Smooth muscle cell (in vitro differentiated cells): ENCODE results near the gene YIF1A. TPM values are rescaled to one million over a fixed set of nuclear protein-coding genes. Genes with fewer than 3 reads are reported as not detected.

Experiments
- DNase-seq: peaks from one replicate; lab custom pipeline; 2025; ENCODE audit not compliant: unreplicated experiment; lab: John Stamatoyannopoulos, UW
- H2AFZ ChIP-seq: fragments of 200-600 bp; sonication (generic); 2 replicates; pipeline ENCODE4 v1.6.0; 2016; ENCODE audit warnings: antibody characterized with exemption, low read depth, mild to moderate bottlenecking
- H3F3A ChIP-seq: fragments of 200-600 bp; sonication (generic); 2 replicates; pipeline ENCODE4 v1.6.0; 2017; ENCODE audit warnings: antibody characterized with exemption, low read depth
- H3K27ac ChIP-seq: fragments of 200-600 bp; sonication (generic); 2 replicates; pipeline ENCODE4 v1.5.1; 2016; ENCODE audit warnings: low read depth, mild to moderate bottlenecking
- H3K27me3 ChIP-seq: fragments of 200-600 bp; sonication (generic); 2 replicates; pipeline ENCODE4 v1.6.1; 2016; ENCODE audit warnings: low read depth, mild to moderate bottlenecking
- H3K36me3 ChIP-seq: fragments of 200-600 bp; sonication (generic); 2 replicates; pipeline ENCODE4 v1.5.1; 2016; ENCODE audit warnings: low read depth
- H3K4me1 ChIP-seq: fragments of 200-600 bp; sonication (generic); 2 replicates; pipeline ENCODE4 v1.5.1; 2016; ENCODE audit warnings: low read depth
- H3K4me2 ChIP-seq: fragments of 200-600 bp; sonication (generic); 2 replicates; pipeline ENCODE4 v1.6.0; 2016; ENCODE audit warnings: mild to moderate bottlenecking
- H3K4me3 ChIP-seq: fragments of 200-600 bp; sonication (generic); 2 replicates; pipeline ENCODE4 v1.5.1; 2016; ENCODE audit warnings: mild to moderate bottlenecking
- H3K79me2 ChIP-seq: fragments of 200-600 bp; sonication (generic); 2 replicates; pipeline ENCODE4 v1.6.0; 2016; ENCODE audit warnings: low read depth, mild to moderate bottlenecking
- H3K9ac ChIP-seq: fragments of 200-600 bp; sonication (generic); 2 replicates; pipeline ENCODE4 v1.6.0; 2016; ENCODE audit warnings: low read depth
- H3K9me3 ChIP-seq: fragments of 200-600 bp; sonication (generic); replicated peaks from 2 replicates; pipeline ENCODE4 v1.5.1; 2016; ENCODE audit warnings: low read depth
- H4K20me1 ChIP-seq: fragments of 200-600 bp; sonication (generic); 2 replicates; pipeline ENCODE4 v1.6.0; 2016; ENCODE audit warnings: low read depth
- CTCF ChIP-seq: fragments of 200-600 bp; sonication (generic); IDR thresholded peaks from 2 replicates; pipeline ENCODE4 v1.5.1; 2017; ENCODE audit warnings: borderline replicate concordance, mild to moderate bottlenecking, antibody characterized with exemption; ENCODE audit not compliant: insufficient read depth, poor library complexity, severe bottlenecking
- WGBS: methylation state at CpG from one replicate; pipeline ENCODE4 v1.1.7; 2016; ENCODE audit warnings: low lambda C conversion rate; 5-methylcytosine and 5-hydroxymethylcytosine counted together
- polyA plus RNA-seq: library from polyadenylated mRNA; unstranded; fragments of >200 nt; fragmentation: Nextera tagmentation; extraction: Ambion mirVana; gene quantifications from 2 replicates; pipeline ENCODE4 v1.2.1, GENCODE V29; 2016
- total RNA-seq: library from RNA; depleted of rRNA; stranded (reverse); fragments of >200 nt; gene quantifications from 2 replicates; pipeline ENCODE4 v1.2.3, GENCODE V29; 2014

The YIF1A gene
- total and polyA plus RNA-seq, 2 experiments from 2014 or later = 195 to 365 TPM

GRCh38 chr11:66293352-66293751, 4.4 kb upstream of the YIF1A start:
- Histone ChIP-seq H3K79me2 (peaks cover 2% of the 10 kb centered on the region), H3F3A (no peaks in the 10 kb centered on the region), H3K4me2 (no peak overlapping the region), H4K20me1 (peaks cover 7% of the 10 kb centered on the region), H3K9me3 (no peaks in the 10 kb centered on the region), H3K4me1 (peaks cover 7% of the 10 kb centered on the region), H3K9ac (no peak overlapping the region), H2AFZ (no peak overlapping the region), H3K4me3 (no peak overlapping the region), H3K36me3 (no peaks in the 10 kb centered on the region), H3K27me3 (peaks cover 35% of the 10 kb centered on the region), H3K27ac (no peak overlapping the region)
- no peak for TF ChIP-seq CTCF
- 89% methylated on average over 3 of the region's 4 CpGs for WGBS
- DNase-seq = no peak

GRCh38 chr11:66292543-66293332, 3.8 kb upstream of the YIF1A start:
- Histone ChIP-seq H3K4me1 (peaks cover 13% of the 10 kb centered on the region), H3K36me3 (no peaks in the 10 kb centered on the region), H3K27ac (no peak overlapping the region), H3K4me2 (no peak overlapping the region), H3K9me3 (no peaks in the 10 kb centered on the region), H2AFZ (no peak overlapping the region), H3K9ac (no peak overlapping the region), H3K4me3 (peak overlapping the region; percentile 45), H4K20me1 (peaks cover 7% of the 10 kb centered on the region), H3K79me2 (peaks cover 8% of the 10 kb centered on the region), H3K27me3 (peaks cover 35% of the 10 kb centered on the region), H3F3A (no peaks in the 10 kb centered on the region)
- WGBS = 81% methylated on average over 17 of the region's 17 CpGs
- no peak for DNase-seq
- no peak for TF ChIP-seq CTCF

- Histone ChIP-seq H3K27ac (no peak within 1 kb of the TSS), H3K4me2 (peak within 1 kb of the TSS; percentile 84), H3K79me2 (peaks cover 17% of the 10 kb centered on the region), H2AFZ (no peak within 1 kb of the TSS), H3K9ac (no peak within 1 kb of the TSS), H3K36me3 (no peaks in the 10 kb centered on the region), H3K27me3 (peaks cover 35% of the 10 kb centered on the region), H3K9me3 (no peaks in the 10 kb centered on the region), H3F3A (no peaks in the 10 kb centered on the region), H4K20me1 (peaks cover 10% of the 10 kb centered on the region), H3K4me1 (peaks cover 15% of the 10 kb centered on the region), H3K4me3 (peak within 1 kb of the TSS; percentile 45)
- DNase-seq = no peak
- TF ChIP-seq CTCF = no peak
- 8% methylated on average over 44 of the region's 95 CpGs for WGBS
These were observed 3.0 kb upstream of the YIF1A start, which contains the start of gene TMEM151A for GRCh38 chr11:66291706-66292542. Gene TMEM151A (plus strand): TSS chr11:66291894. CDS start chr11:66292014, 120 bp downstream.
